Heart right ventricle (tissue), 16 donors: ENCODE measurements around the gene LRRC14B. TPM values are rescaled to one million over a fixed set of nuclear protein-coding genes. Genes with fewer than 3 reads are reported as not detected.

Experiments used
- ATAC-seq, 8 donors: fragments of 200-7000 bp; cut with Tn5 transposase; one replicate each; pipeline ENCODE4 v1.9.1; 2020; ENCODE audit warnings: mild to moderate bottlenecking in 8 of 8, moderate library complexity in 8 of 8, moderate number of reproducible peaks in 1 of 8
- DNase-seq, 2 donors: peaks; one replicate each; pipeline ENCODE4 v3.0.0-alpha.2; 2020
- H3K27ac ChIP-seq, 10 donors: fragments of 200-600 bp; sonication (generic) in 2 of 10; one replicate each; pipeline versions ENCODE4 v1.5.0 to v1.8.0; 2020 to 2022; ENCODE audit warnings: mild to moderate bottlenecking in 3 of 10
- H3K27me3 ChIP-seq, 7 donors: fragments of 200-600 bp; one replicate each; pipeline ENCODE4 v1.8.0; 2021 to 2022; ENCODE audit warnings: mild to moderate bottlenecking in 2 of 7
- H3K36me3 ChIP-seq, 9 donors: fragments of 200-600 bp; sonication (generic) in 1 of 9; one replicate each; pipeline versions ENCODE4 v1.5.0 to v1.8.0; 2020 to 2022; ENCODE audit warnings: mild to moderate bottlenecking in 2 of 9
- H3K4me1 ChIP-seq, 9 donors: fragments of 200-600 bp; sonication (generic) in 1 of 9; one replicate each; pipeline versions ENCODE4 v1.5.0 to v1.8.0; 2020 to 2022; ENCODE audit warnings: mild to moderate bottlenecking in 4 of 9
- H3K4me3 ChIP-seq, 10 donors: fragments of 200-600 bp; sonication (generic) in 2 of 10; one replicate each; pipeline versions ENCODE4 v1.5.0 to v1.8.0; 2020 to 2022; ENCODE audit warnings: mild to moderate bottlenecking in 7 of 10, moderate library complexity in 2 of 10
- H3K9me3 ChIP-seq, 11 donors: fragments of 200-600 bp in 10 of 11; sonication (generic) in 2 of 11; one replicate each; pipeline versions ENCODE4 v1.5.0 to v1.8.0; 2013 to 2022; ENCODE audit warnings: mild to moderate bottlenecking in 2 of 11, control low read depth in 1 of 11, moderate library complexity in 1 of 11
- CTCF ChIP-seq, 9 donors: fragments of 200-600 bp; sonication (generic) in 2 of 9; IDR thresholded peaks; one replicate each; pipeline versions ENCODE4 v1.5.0 to v1.8.0; 2021 to 2022; ENCODE audit warnings: antibody characterized with exemption in 9 of 9, mild to moderate bottlenecking in 5 of 9, moderate library complexity in 1 of 9
- WGBS, 2 donors: extraction: QIAGEN DNeasy Blood & Tissue Kit; methylation state at CpG; one replicate each; pipeline ENCODE4 v1.1.7; 2013; ENCODE audit warnings: inconsistent platforms in 1 of 2; 5-methylcytosine and 5-hydroxymethylcytosine counted together
- intact Hi-C, 10 donors: fragments of 100-400 bp; cut with DNase I; formaldehyde crosslinking; loops; one replicate each; pipeline versions ENCODE4 v1.11.1 to v1.14.2; 2022
- polyA plus RNA-seq, 2 donors: library from polyadenylated mRNA; stranded (reverse); fragments of 200-250 nt; gene quantifications; one replicate each; pipeline ENCODE4 v1.2.3, GENCODE V29; 2013
- total RNA-seq, 10 donors: library from RNA; stranded (reverse); fragmentation: NEBNext Ultra II Directional in 3 of 10; extraction: Animal tissue kit (Norgen Biotek cat#: 25700) in 3 of 10; gene quantifications; one replicate each; pipeline versions ENCODE4 v1.2.1 to v1.2.4, GENCODE V29; 2021 to 2023
- donor health status: Arrhythmogenic right ventricular cardiomyopathy.
- donor health status: ischemic (EF 13 %, LVEDD 7.1; RV severe dilation, severe dysfunction).
- donor health status: healthy with polysubstance abuse.
- donor health status: DM: no; HTN: yes; CAD: no.
- donor health status: DM: no; HTN: no; CAD: no.
- donor health status: ischemic (EF 25% LVEDD 6.9; RV normal size, moderate dysfunction).
- donor health status: ischemic (EF 25% LVEDD 5.7; RV mildly dilated, moderate dysfunction).
- donor health status: healthy.
- donor health status: DM: yes; HTN: yes; CAD: no.
- donor health status: Ischemic cardiomyopathy.
- donor health status: ischemic (EF 35%, LVEDD 5.7; RV mildly dilated, moderate dysfunction).
- donor health status: nonischemic (EF 11% LVEDD 7.7; RV severe dilation, severe dysfunction).
- donor health status: DM: yes; HTN: yes; CAD: no.
- donor health status: PGD.
- donor health status: ischemic (EF 29% LVEDD 5.4; RV normal size, mild dysfunction).
- donor health status: nonischemic (EF 23%, LVEDD 6.1; RV moderate dilation, normal function).

LRRC14B gene
- total and polyA plus RNA-seq, 12 donors, result 2.6 to 96.6 (median 49.9) TPM

GRCh38 chr5:154826-155225 is 36.5 kb upstream of the LRRC14B start:
- Histone ChIP-seq H3K36me3 (no peaks in the 10 kb centered on the region), H3K27ac (no peak overlapping the region), H3K4me1 (no peaks in the 10 kb centered on the region), H3K27me3 (peaks cover 0 to 28% (median 8%) of the 10 kb centered on the region in 7 donors), H3K4me3 (no peak overlapping the region), H3K9me3 (no peaks in the 10 kb centered on the region)
- 81 to 82% methylated on average over 18 of the region's 18 CpGs for WGBS, 2 donors
- intact Hi-C loops, result no loop called here
- TF ChIP-seq CTCF (IDR thresholded peaks at IDR 0.05), result no peak
- DNase-seq (no peak), ATAC-seq (no peak)

GRCh38 chr5:155651-156410 is 35.5 kb upstream of the LRRC14B start:
- TF ChIP-seq CTCF (IDR thresholded peaks at IDR 0.05), result no peak
- Histone ChIP-seq H3K4me3 (no peak overlapping the region), H3K27me3 (peaks cover 0 to 31% (median 8%) of the 10 kb centered on the region in 7 donors), H3K4me1 (no peaks in the 10 kb centered on the region), H3K9me3 (no peaks in the 10 kb centered on the region), H3K27ac (no peak overlapping the region), H3K36me3 (no peaks in the 10 kb centered on the region)
- WGBS, 2 donors, result 78 to 88% methylated on average over 23 of the region's 23 CpGs
- no peak for ATAC-seq
- intact Hi-C loops, result no loop called here
- DNase-seq, result peak in 1 of 2 donors; percentile 1

- H3K4me1 ChIP-seq, result no peaks in the 10 kb centered on the region
- ATAC-seq (no peak), DNase-seq (peak in 1 of 2 donors; percentile 1)
- H3K27ac ChIP-seq, result no peak overlapping the region
- H3K27me3 ChIP-seq, result peaks cover 0 to 35% (median 8%) of the 10 kb centered on the region in 7 donors
- no peak overlapping the region for H3K4me3 ChIP-seq
- TF ChIP-seq CTCF (IDR thresholded peaks at IDR 0.05), result no peak
- no peaks in the 10 kb centered on the region for H3K9me3 ChIP-seq
- WGBS, 2 donors, result 87 to 92% methylated on average over 17 of the region's 17 CpGs
- no peaks in the 10 kb centered on the region for H3K36me3 ChIP-seq
- intact Hi-C loops, result no loop called here
Measured at GRCh38 chr5:156411-157072, 34.8 kb upstream of the LRRC14B start.

- no peak for TF ChIP-seq CTCF (IDR thresholded peaks at IDR 0.05)
- WGBS, 2 donors, result 91 to 93% methylated on average over 12 of the region's 12 CpGs
- Histone ChIP-seq H3K36me3 (no peaks in the 10 kb centered on the region), H3K27me3 (peaks cover 0 to 36% (median 8%) of the 10 kb centered on the region in 7 donors), H3K4me1 (no peaks in the 10 kb centered on the region), H3K9me3 (no peaks in the 10 kb centered on the region), H3K4me3 (no peak overlapping the region), H3K27ac (no peak overlapping the region)
- ATAC-seq, result no peak
- intact Hi-C loops, result no loop called here
- peak in 1 of 2 donors; percentile 0 for DNase-seq
Measured at GRCh38 chr5:157126-157715, 34.1 kb upstream of the LRRC14B start.
